SK-N-SH (cell line): ENCODE results near the gene ACVR1B. TPM values are rescaled to one million over a fixed set of nuclear protein-coding genes. Genes with fewer than 3 reads are reported as not detected.
A peak's percentile ranks its signal among the peaks of the same experiment; 100 is the strongest.

Experiments
- CTCF ChIA-PET: fragments of 300-600, 350-600 bp; formaldehyde crosslinking; extraction: SDS; loops from one replicate; lab custom pipeline; 2021; lab: Yijun Ruan, JAX
- POLR2A ChIA-PET: fragments of 350-600 bp; sonication (Branson Sonifier 250); formaldehyde crosslinking; extraction: SDS; loops from one replicate; lab custom pipeline; 2020; ENCODE audit warnings: antibody characterized with exemption, inconsistent platforms; lab: Yijun Ruan, JAX
- DNase-seq: peaks from one replicate; pipeline ENCODE4 v3.0.0; 2012
- H2AFZ ChIP-seq: fragments of 200-600 bp; sonication (generic); 2 replicates; pipeline ENCODE4 v1.8.1; 2016; ENCODE audit warnings: antibody characterized with exemption, mild to moderate bottlenecking, low read depth
- H3F3A ChIP-seq: fragments of 200-600 bp; sonication (generic); replicated peaks from 2 replicates; pipeline ENCODE3; 2016; ENCODE audit warnings: antibody characterized with exemption, mild to moderate bottlenecking; ENCODE audit not compliant: insufficient read depth
- H3K27ac ChIP-seq, 2 experiments: fragments of 200-500 bp in 1 of 2; fragments of 200-600 bp in 1 of 2; sonication (Bioruptor generic) in 1 of 2; sonication (generic), shearing (Covaris generic) in 1 of 2; 2 replicates each; pipeline versions ENCODE4 v1.5.1 to v1.6.1; 2014 to 2016; ENCODE audit warnings: low read depth in 2 of 2, inconsistent platforms in 1 of 2, low read length in 1 of 2, mild to moderate bottlenecking in 1 of 2, mixed read lengths in 1 of 2
- H3K27me3 ChIP-seq: fragments of 200-600 bp; sonication (generic), shearing (Covaris generic); 2 replicates; pipeline ENCODE4 v1.6.1; 2016; ENCODE audit warnings: mixed run types; ENCODE audit not compliant: insufficient read depth
- H3K36me3 ChIP-seq, 2 experiments: fragments of 200-500 bp in 1 of 2; fragments of 200-600 bp in 1 of 2; sonication (Bioruptor generic) in 1 of 2; sonication (generic) in 1 of 2; replicated peaks in 1 of 2; 2 replicates each; pipeline versions ENCODE3 to v1.5.1; 2014 to 2016; ENCODE audit warnings: low read length in 1 of 2, mild to moderate bottlenecking in 1 of 2; ENCODE audit not compliant: insufficient read depth in 2 of 2, control insufficient read depth in 1 of 2
- H3K4me1 ChIP-seq, 2 experiments: fragments of 200-500 bp in 1 of 2; fragments of 200-600 bp in 1 of 2; sonication (Bioruptor generic) in 1 of 2; sonication (generic), shearing (Covaris generic) in 1 of 2; 2 replicates each; pipeline versions ENCODE4 v1.5.1 to v1.6.1; 2014 to 2016; ENCODE audit warnings: low read depth in 1 of 2, low read length in 1 of 2, mixed run types in 1 of 2; ENCODE audit not compliant: insufficient read depth in 2 of 2, control insufficient read depth in 1 of 2
- H3K4me2 ChIP-seq: fragments of 200-600 bp; sonication (generic), shearing (Covaris generic); 2 replicates; pipeline ENCODE4 v1.6.1; 2017; ENCODE audit warnings: mixed run types
- H3K4me3 ChIP-seq, 2 experiments: fragments of 200-500 bp in 1 of 2; fragments of 200-600 bp in 1 of 2; sonication (Bioruptor generic) in 1 of 2; sonication (generic), shearing (Covaris generic) in 1 of 2; 2 replicates each; pipeline versions ENCODE4 v1.5.1 to v1.8.1; 2014 to 2016; ENCODE audit warnings: low read depth in 2 of 2, inconsistent platforms in 1 of 2, low read length in 1 of 2, mild to moderate bottlenecking in 1 of 2, mixed read lengths in 1 of 2, moderate library complexity in 1 of 2
- H3K79me2 ChIP-seq: fragments of 200-600 bp; sonication (generic); 2 replicates; pipeline ENCODE4 v1.8.1; 2017; ENCODE audit warnings: mild to moderate bottlenecking; ENCODE audit not compliant: insufficient read depth
- H3K9ac ChIP-seq: fragments of 200-600 bp; sonication (generic); 2 replicates; pipeline ENCODE4 v1.6.1; 2017; ENCODE audit warnings: mixed run types
- H3K9me2 ChIP-seq: fragments of 200-600 bp; sonication (generic); 2 replicates; pipeline ENCODE4 v1.6.1; 2017; ENCODE audit warnings: mixed run types
- H3K9me3 ChIP-seq: fragments of 200-600 bp; sonication (generic); 2 replicates; pipeline ENCODE4 v1.6.1; 2017; ENCODE audit warnings: mixed run types, mild to moderate bottlenecking, moderate library complexity
- H4K20me1 ChIP-seq: fragments of 200-600 bp; sonication (generic); 2 replicates; pipeline ENCODE4 v1.6.1; 2017; ENCODE audit warnings: mild to moderate bottlenecking, mixed run types; ENCODE audit not compliant: insufficient read depth
- ELF1 ChIP-seq: IDR thresholded peaks from 2 replicates; pipeline ENCODE4 v1.4.0; 2012
- JUND ChIP-seq: IDR thresholded peaks from 2 replicates; pipeline ENCODE4 v1.4.0; 2012
- MEF2A ChIP-seq: IDR thresholded peaks from 2 replicates; pipeline ENCODE4 v1.4.0; 2012; ENCODE audit warnings: low read depth, borderline replicate concordance
- MXI1 ChIP-seq: IDR thresholded peaks from 2 replicates; pipeline ENCODE4 v1.6.1; 2012; ENCODE audit warnings: mild to moderate bottlenecking, low read depth, low read length, improper control_type of control experiment
- NFIC ChIP-seq: IDR thresholded peaks from 2 replicates; pipeline ENCODE4 v1.4.0; 2012; ENCODE audit warnings: borderline replicate concordance
- RAD21 ChIP-seq: IDR thresholded peaks from 2 replicates; pipeline ENCODE4 v1.6.1; 2012; ENCODE audit warnings: mild to moderate bottlenecking, low read length
- RCOR1 ChIP-seq: fragments of 150-350 bp; IDR thresholded peaks from 2 replicates; pipeline ENCODE4 v1.6.1; 2017; ENCODE audit warnings: antibody characterized with exemption, low read length
- TAF1 ChIP-seq: IDR thresholded peaks from 2 replicates; pipeline ENCODE4 v1.6.1; 2012; ENCODE audit warnings: low read depth, mild to moderate bottlenecking, low read length, moderate library complexity, borderline replicate concordance
- TCF12 ChIP-seq: IDR thresholded peaks from 2 replicates; pipeline ENCODE4 v1.4.0; 2012
- WGBS: methylation state at CpG from one replicate; pipeline ENCODE4 v1.1.6; 2017; ENCODE audit warnings: low lambda C conversion rate; 5-methylcytosine and 5-hydroxymethylcytosine counted together
- polyA plus RNA-seq, 3 experiments: library from polyadenylated mRNA; depleted of rRNA; stranded (reverse); fragments of >200 nt; gene quantifications; 2 replicates each; pipeline ENCODE4 v1.2.3, GENCODE V29; 2012
- TF ChIP-seq, protein P1 (sequence below): IDR thresholded peaks from 2 replicates; pipeline ENCODE4; 2012
- TF ChIP-seq, protein P2 (sequence below): IDR thresholded peaks from 2 replicates; pipeline ENCODE4 v1.4.0; 2012; ENCODE audit warnings: low read depth, borderline replicate concordance
- TF ChIP-seq, protein P3 (sequence below): fragments of 150-350 bp; IDR thresholded peaks from 2 replicates; pipeline ENCODE4 v1.6.1; 2017; ENCODE audit warnings: antibody characterized with exemption, low read length, low read depth, borderline replicate concordance
- TF ChIP-seq, protein P4 (sequence below): IDR thresholded peaks from 2 replicates; pipeline ENCODE4 v1.4.0; 2012; ENCODE audit warnings: low read depth

ACVR1B gene
- polyA plus RNA-seq, 1 of the 3 experiments (the other 2 are of a cell fraction) = 12.1 TPM

DNA sequence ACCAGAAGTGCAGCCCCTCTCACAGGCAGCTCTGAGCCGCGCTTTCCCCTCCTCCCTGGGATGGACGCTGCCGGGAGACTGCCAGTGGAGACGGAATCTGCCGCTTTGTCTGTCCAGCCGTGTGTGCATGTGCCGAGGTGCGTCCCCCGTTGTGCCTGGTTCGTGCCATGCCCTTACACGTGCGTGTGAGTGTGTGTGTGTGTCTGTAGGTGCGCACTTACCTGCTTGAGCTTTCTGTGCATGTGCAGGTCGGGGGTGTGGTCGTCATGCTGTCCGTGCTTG, 43.0 kb downstream of the ACVR1B start:
- TF ChIP-seq RAD21 = no peak
- TF ChIP-seq MEF2A = no peak
- TF ChIP-seq, all 33 proteins: peak for 0

DNA sequence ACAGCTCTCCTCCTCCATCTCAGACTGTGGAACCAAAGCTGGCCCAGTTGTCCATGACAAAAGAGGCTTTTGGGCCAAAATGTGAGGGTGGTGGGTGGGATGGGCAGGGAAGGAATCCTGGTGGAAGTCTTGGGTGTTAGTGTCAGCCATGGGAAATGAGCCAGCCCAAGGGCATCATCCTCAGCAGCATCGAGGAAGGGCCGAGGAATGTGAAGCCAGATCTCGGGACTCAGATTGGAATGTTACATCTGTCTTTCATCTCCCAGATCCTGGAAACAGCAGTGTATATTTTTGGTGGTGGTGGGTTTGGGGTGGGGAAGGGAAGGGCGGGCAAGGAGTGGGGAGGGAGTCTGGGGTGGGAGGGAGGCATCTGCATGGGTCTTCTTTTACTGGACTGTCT, 43.5 kb downstream of the ACVR1B start:
- Histone ChIP-seq H3K36me3 (peaks cover 2 to 17% of the 10 kb centered on the region in 2 experiments), H3K27ac (peak overlapping the region in 1 of 2 experiments; percentile 30; a peak in 2 of 4 replicates), H3K9me3 (no peaks in the 10 kb centered on the region), H3K27me3 (no peaks in the 10 kb centered on the region), H3K4me3 (no peak overlapping the region), H3K4me1 (peaks cover 3 to 6% of the 10 kb centered on the region in 2 experiments; a peak in 2 of 4 replicates), H3K79me2 (no peaks in the 10 kb centered on the region), H3K9me2 (no peaks in the 10 kb centered on the region), H2AFZ (no peak overlapping the region), H4K20me1 (no peaks in the 10 kb centered on the region), H3K4me2 (peak overlapping the region; percentile 33; the same call in 1 of the 2 replicates), H3K9ac (no peak overlapping the region), H3F3A (no peaks in the 10 kb centered on the region)
- POLR2A ChIA-PET = no interaction called here
- TF ChIP-seq MXI1 (no peak), NFIC (peak; percentile 52; the same call in 1 of the 2 replicates), TCF12 (peak; percentile 84)
- TF ChIP-seq, protein P1, sequence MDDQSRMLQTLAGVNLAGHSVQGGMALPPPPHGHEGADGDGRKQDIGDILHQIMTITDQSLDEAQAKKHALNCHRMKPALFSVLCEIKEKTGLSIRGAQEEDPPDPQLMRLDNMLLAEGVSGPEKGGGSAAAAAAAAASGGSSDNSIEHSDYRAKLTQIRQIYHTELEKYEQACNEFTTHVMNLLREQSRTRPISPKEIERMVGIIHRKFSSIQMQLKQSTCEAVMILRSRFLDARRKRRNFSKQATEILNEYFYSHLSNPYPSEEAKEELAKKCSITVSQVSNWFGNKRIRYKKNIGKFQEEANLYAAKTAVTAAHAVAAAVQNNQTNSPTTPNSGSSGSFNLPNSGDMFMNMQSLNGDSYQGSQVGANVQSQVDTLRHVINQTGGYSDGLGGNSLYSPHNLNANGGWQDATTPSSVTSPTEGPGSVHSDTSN = peak; percentile 41; the same call in 1 of the 2 replicates
- CTCF ChIA-PET = interaction anchor here (2.9 to 21.4 kb wide), 5 partner anchors 8 to 101 kb away, joined by 13 to 608 read pairs (median 22); no protein-coding TSS in a partner anchor
- 21% methylated on average over 4 of the region's 4 CpGs for WGBS
- no peak for DNase-seq

More for the DNA sequence above, 43.0 kb downstream of the ACVR1B start:
- Histone ChIP-seq H3K79me2 (no peaks in the 10 kb centered on the region), H3F3A (no peaks in the 10 kb centered on the region), H3K9me3 (no peaks in the 10 kb centered on the region), H3K27me3 (no peaks in the 10 kb centered on the region), H3K4me1 (peaks cover 3 to 6% of the 10 kb centered on the region in 2 experiments; a peak in 2 of 4 replicates), H3K4me2 (peak overlapping the region; percentile 33; the same call in 1 of the 2 replicates), H3K9ac (no peak overlapping the region), H3K4me3 (no peak overlapping the region), H2AFZ (no peak overlapping the region), H3K9me2 (no peaks in the 10 kb centered on the region), H3K36me3 (peaks cover 2 to 16% of the 10 kb centered on the region in 2 experiments), H3K27ac (peak overlapping the region in 1 of 2 experiments; percentile 30; a peak in 1 of 4 replicates), H4K20me1 (no peaks in the 10 kb centered on the region)
- no peak for DNase-seq
- WGBS = 90% methylated on average over 11 of the region's 17 CpGs
- POLR2A ChIA-PET = no interaction called here
- CTCF ChIA-PET = interaction anchor here (1.3 to 21.4 kb wide), 7 partner anchors 9 to 112 kb away, joined by 3 to 608 read pairs (median 17); no protein-coding TSS in a partner anchor

DNA sequence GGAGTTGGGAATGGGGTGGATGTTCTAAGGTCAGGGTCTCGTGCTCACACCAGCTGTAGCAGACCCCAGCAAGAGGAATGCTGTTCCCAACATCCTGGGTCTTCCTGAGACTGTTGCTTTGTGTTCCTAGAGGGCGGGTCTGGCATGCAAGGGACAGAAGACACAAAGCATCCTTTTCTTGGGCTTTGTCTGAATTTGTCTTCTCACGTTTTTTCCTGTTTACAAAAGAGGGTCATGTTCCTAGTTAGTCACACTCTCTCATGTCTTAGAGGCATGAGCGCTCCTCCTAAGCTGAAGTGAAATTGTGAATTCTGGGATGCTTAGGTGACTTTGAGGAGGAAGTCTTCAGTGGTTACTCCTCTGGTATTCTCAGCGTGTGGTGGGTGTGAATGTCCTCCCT, 45.6 kb downstream of the ACVR1B start:
- Histone ChIP-seq H2AFZ (no peak overlapping the region), H3K27me3 (no peaks in the 10 kb centered on the region), H3K9me2 (no peaks in the 10 kb centered on the region), H3F3A (no peaks in the 10 kb centered on the region), H3K4me2 (no peak overlapping the region), H3K9me3 (no peaks in the 10 kb centered on the region), H4K20me1 (no peaks in the 10 kb centered on the region), H3K4me1 (peaks cover 3 to 6% of the 10 kb centered on the region in 2 experiments; a peak in 2 of 4 replicates), H3K27ac (no peak overlapping the region), H3K9ac (no peak overlapping the region), H3K79me2 (no peaks in the 10 kb centered on the region), H3K36me3 (peaks cover 0 to 13% of the 10 kb centered on the region in 2 experiments), H3K4me3 (no peak overlapping the region)
- ChIA-PET CTCF (interaction anchor here (0.6 to 21.4 kb wide), 8 partner anchors 9 to 105 kb away, joined by 3 to 608 read pairs (median 4); partner anchors contain the start of genes ATG101 and TAMALIN), POLR2A (interaction anchor here (1.2 kb wide), 1 partner anchor 26 kb away, joined by 3 read pairs; no protein-coding TSS in a partner anchor)
- TF ChIP-seq JUND = no peak
- no peak for TF ChIP-seq TAF1
- no peak for TF ChIP-seq MXI1
- TF ChIP-seq, protein P1 = no peak
- TF ChIP-seq, protein P2, sequence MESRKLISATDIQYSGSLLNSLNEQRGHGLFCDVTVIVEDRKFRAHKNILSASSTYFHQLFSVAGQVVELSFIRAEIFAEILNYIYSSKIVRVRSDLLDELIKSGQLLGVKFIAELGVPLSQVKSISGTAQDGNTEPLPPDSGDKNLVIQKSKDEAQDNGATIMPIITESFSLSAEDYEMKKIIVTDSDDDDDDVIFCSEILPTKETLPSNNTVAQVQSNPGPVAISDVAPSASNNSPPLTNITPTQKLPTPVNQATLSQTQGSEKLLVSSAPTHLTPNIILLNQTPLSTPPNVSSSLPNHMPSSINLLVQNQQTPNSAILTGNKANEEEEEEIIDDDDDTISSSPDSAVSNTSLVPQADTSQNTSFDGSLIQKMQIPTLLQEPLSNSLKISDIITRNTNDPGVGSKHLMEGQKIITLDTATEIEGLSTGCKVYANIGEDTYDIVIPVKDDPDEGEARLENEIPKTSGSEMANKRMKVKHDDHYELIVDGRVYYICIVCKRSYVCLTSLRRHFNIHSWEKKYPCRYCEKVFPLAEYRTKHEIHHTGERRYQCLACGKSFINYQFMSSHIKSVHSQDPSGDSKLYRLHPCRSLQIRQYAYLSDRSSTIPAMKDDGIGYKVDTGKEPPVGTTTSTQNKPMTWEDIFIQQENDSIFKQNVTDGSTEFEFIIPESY = no peak
- no peak for TF ChIP-seq ELF1
- no peak for TF ChIP-seq RAD21
- TF ChIP-seq MEF2A = no peak
- TF ChIP-seq, protein P3, sequence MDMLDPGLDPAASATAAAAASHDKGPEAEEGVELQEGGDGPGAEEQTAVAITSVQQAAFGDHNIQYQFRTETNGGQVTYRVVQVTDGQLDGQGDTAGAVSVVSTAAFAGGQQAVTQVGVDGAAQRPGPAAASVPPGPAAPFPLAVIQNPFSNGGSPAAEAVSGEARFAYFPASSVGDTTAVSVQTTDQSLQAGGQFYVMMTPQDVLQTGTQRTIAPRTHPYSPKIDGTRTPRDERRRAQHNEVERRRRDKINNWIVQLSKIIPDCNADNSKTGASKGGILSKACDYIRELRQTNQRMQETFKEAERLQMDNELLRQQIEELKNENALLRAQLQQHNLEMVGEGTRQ = no peak
- TF ChIP-seq, protein P4, sequence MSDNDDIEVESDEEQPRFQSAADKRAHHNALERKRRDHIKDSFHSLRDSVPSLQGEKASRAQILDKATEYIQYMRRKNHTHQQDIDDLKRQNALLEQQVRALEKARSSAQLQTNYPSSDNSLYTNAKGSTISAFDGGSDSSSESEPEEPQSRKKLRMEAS = no peak
- no peak for TF ChIP-seq RCOR1
- WGBS = 95% methylated on average over 5 of the region's 5 CpGs
- DNase-seq = no peak
